GM18520 (cell line): Measurements from ENCODE around the gene TAC4.
"Not testable (repeated sequence)": the region's sequence is repeated elsewhere in the genome, so short reads cannot be mapped to it uniquely, and the experiment has no call there.

Experiments used
- ATAC-seq: cut with Tn5 transposase; IDR thresholded peaks from one replicate; pipeline ENCODE4 v1.9.1; 2021; ENCODE audit not compliant: unreplicated experiment

The TAC4 gene

DNA sequence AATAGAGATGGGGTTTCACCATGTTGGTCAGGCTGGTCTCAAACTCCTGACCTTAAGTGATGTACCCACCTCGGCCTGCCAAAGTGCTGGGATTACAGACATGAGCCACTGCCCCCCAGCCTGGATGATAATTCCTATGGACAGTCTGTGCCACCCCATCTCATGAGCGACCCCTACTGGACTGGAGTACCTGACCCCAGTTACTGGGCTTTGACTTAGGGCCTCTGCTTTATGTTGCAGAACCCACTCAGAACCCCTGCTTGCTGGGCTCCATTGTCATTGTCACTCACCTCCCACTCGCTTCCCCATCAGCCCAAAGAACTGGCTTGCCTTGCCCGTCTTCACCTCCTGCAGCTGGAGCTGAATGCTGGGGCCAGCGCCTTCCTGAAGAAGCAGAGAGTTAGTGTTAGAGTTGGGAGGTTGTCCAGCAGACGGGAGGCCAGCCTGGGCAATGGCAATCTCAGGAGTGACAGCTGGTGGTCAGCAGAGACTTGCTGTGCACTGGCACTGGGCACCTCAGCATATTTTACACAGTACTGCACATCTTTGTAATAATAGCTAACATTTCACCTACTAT lies 4.0 kb downstream of the TAC4 start:
- no peak for ATAC-seq

GRCh38 chr17:49842846-49843245 lies 5.0 kb downstream of the TAC4 start:
- ATAC-seq = no peak

- ATAC-seq = no peak
Measured at GRCh38 chr17:49842371-49842770, 5.5 kb downstream of the TAC4 start.

DNA sequence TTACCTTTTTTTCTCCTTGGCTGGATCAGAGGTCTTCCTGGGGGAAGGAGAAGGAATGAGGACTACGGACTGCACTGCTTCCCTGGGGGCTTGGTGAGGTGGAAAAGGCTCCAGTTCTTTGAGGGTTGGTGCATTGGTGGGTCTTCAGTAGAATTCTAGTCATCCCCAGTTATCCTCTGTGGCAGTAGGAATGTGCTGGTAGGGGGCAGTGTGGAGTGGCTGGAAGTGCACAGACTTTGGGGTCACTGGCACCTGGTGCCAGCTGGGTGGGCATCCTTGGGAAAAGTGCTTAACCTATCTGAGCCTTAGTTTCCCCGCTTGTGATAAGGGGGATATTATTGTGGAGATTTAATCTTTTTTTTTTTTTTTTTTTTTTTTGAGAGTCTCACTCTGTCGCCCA lies 6.3 kb downstream of the TAC4 start:
- no peak for ATAC-seq

- no peak for ATAC-seq
Measured at GRCh38 chr17:49839455-49839854, 8.4 kb downstream of the TAC4 start.

DNA sequence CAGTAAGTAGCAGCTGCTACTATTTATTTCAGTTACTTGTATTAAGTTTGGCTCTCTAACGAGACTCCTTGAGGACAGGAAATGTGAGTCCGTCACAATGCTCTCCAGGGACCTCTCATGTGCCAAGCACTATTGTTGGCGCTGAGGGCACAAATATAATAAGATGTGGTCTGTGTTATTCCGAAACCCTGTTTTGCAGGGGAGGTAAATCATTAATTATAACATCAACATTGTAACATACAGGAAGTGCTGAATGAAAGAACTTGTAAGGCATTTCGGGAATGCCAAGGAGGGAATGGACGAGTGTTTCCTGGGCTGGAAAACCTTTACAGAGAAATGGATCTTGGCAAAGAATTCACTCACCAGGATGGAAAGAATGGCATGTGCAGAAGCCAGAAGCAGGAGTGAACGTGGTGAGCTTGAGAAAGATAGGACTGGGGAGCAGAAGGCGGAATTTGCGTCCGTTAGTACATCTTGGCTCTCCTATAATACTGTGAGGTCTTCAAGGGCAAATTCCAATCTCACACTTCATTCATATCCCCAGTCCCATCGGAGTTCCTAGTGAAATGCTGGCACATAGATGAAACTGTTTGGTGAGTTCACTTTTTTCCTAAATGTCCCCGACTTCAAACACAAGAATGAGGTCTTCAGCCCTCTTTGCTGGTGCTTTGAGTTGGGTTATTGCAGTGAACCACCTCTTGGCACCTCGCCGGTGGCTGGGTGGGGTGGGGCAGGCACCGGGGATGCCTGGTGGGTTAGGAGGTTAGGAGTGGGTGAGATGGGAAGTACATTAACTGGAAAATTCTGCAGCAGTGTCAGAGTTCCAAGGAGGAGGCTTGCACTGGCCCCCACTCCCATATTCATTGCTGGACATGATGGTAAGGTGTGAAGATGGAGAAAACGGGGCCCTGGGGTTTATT lies 11.5 kb downstream of the TAC4 start:
- ATAC-seq = no peak

DNA sequence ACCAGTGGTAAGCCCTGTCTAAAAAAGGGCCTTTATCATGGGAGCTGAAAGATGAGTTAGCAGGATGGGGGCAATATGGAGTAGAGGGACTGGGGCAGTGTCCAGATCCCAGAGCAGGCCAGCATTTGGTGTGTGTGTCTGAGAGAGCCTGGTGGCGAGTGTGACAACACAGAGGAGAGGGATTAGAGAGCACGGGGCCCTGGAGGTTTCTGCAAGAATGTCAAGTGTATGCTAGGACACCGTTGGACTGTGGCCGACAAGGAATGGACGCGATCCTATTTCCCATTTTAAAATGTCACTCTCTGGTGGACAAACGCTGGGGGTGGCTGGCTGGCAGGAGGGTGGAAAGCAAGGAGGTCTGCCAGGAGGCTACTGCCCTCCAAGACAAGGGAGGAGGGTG lies 12.4 kb downstream of the TAC4 start:
- no peak for ATAC-seq

- no peak for ATAC-seq
Measured at GRCh38 chr17:49834118-49834743, 13.6 kb downstream of the TAC4 start.

DNA sequence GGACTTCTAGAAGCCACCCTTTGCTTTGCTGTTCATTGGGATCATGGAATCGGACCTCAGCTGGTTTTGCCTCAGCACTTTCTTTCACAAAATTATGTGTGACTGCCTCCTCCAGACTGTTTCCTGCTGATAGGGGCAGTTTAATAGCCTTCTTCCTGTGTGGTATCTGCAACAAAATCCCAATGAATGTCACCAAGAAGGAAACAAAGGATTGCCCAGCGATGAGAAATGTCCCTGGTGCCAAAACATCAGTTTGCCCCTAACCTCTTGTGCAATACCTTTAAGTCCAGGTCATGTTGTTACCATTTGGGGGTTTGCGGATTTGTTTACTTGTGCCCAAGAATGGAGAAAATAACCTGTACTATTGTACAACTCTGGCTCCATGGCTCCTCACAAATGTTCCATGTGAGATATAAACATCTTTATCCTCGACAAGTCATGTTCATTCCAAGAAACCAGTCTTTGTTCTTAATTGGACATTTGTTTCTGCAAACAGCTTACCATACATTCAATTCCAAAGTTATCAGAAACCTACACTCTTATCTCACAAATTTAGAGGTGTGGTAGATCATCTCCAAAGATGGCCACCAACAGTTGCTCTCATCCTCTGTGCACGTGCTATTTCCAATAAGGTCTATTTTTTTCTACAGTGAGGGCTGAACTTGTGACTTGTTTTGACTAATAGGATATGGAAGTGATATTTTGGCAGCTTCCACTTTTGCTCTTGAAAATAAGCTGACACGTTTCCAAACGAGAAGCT lies 14.8 kb downstream of the TAC4 start:
- ATAC-seq = no peak

DNA sequence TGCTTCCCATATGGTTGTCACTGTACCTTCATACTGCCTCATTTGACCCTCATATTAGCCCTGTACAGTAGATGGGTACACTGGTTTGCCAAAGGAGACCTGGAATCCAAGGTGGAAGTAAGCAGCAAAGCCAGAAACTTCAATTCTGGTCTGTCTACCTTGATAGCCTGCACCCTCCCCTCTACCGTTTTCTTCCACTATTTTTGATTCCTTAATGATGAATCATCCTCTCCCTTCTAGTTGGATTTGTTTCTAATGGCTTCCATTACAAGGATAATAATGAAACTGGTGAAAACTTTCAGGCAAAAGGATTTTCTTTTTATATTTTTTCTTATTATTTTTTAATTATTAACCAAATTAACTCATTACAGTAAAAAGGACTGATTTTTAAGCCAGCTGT lies 17.3 kb downstream of the TAC4 start:
- ATAC-seq = no peak

DNA sequence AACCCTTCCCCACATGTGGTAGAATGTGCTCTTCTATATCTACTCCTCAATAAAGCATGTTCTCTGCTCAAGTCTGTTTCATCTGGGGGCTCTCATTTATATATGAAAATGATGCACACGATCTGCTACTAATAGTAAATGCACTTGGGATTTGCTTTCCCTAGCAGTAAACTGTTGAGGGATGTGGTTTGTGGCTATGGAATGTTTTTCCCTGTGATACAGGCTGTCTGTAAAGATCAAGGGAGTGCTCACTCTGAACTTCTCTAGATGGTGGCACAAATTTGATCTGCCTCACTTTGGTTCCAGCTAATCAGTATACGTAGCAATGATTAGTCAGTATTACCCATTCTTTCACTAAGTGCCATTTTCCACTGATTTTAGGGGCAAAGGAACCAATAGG lies 18.8 kb downstream of the TAC4 start:
- ATAC-seq = no peak

GRCh38 chr17:49828325-49828724 lies 19.5 kb downstream of the TAC4 start:
- not testable (repeated sequence) for ATAC-seq

GRCh38 chr17:49825645-49826044 lies 22.2 kb downstream of the TAC4 start:
- ATAC-seq = no peak

DNA sequence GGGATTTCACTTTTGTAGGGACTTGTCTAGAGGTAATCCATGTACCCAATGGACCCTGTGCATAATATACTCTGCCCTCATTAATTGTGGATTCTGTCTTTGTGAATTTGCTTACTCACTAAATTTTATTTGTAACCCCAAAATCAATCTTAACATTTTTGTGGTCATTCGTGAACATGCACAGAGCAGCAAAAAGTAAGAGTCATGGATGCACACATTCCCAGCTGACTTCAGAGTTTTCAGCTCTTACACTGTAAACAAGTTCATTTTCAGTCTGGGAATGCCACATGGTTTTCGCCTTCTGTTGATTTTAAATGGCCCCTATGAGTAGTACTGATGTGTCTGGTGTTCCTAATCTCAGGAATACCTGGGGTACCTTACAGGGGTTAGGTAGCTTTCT lies 24.3 kb downstream of the TAC4 start:
- ATAC-seq = no peak

DNA sequence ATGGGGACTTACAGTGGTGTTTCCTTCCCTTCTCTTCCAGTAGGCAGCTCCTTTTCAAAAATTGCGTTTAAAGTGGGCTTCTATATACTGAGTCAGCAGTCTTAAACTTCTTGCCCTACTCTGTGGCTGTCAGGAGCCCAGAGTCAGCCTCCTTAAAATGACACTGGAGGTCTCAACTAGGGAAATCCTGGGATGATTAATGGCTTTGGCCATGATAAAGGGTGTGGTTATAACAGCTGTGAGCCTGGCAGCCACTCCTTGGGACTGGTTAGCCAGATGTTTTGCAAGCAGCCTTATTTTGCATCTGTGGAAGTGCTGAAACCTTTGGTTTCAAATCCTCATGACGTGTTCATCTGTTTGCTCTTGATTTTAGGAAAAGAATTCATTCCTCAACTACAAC lies 25.0 kb downstream of the TAC4 start:
- ATAC-seq = no peak

DNA sequence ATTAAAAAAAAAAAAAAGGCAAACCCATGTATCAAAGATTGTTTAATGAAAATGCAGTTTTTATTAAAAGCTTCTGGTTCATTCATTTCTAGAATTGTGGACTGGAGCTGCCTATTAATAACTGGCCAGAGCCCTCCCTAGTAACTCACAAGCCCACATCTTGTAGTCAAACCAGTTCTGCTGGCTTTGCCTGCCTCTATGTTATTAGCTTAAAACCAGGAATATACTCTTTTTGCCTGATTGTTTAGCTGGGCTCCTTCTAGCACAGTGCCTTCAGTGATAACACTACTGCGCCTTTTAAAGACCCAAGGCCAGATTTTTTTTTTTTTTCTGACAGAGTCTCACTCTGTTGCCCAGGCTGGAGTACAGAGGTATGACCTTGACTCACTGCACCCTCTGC lies 26.0 kb downstream of the TAC4 start:
- ATAC-seq = no peak

DNA sequence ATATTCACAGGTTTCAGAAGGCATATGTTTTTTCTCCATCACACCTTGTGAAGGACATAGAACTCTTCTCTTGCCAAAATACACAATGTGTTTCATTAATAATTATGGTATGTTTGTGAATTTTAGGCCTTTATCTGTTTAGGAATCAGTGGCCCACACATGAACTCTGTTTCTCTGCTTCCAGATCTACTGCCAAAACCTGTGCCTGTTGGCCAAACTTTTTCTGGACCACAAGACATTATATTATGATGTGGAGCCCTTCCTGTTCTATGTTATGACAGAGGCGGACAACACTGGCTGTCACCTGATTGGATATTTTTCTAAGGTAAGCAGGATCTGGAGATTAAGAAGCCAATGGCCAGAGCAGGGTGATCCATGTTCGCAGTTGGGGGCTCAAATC lies 26.4 kb downstream of the TAC4 start:
- no peak for ATAC-seq

GRCh38 chr17:49820773-49821172 lies 27.1 kb downstream of the TAC4 start:
- ATAC-seq = no peak

DNA sequence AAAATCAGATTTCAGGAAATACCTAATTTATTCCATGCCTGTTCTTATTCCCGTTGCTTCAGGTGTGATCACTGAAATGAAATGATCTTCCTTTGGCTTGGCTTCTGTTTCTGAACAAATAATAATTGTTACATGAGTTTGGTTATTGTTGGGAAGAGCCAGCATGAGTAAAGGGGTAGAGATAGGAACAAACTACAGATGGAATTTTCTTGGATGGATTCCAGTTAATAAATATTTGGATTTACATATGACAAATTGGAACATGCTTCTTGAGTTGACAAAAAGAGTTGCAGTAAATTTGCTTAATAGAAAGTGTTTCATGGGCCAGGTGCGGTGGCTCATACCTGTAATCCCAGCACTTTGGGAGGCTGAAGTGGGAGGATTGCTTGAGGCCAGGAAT lies 28.2 kb downstream of the TAC4 start:
- no peak for ATAC-seq

- no peak for ATAC-seq
Measured at GRCh38 chr17:49819138-49819537, 28.7 kb downstream of the TAC4 start.

DNA sequence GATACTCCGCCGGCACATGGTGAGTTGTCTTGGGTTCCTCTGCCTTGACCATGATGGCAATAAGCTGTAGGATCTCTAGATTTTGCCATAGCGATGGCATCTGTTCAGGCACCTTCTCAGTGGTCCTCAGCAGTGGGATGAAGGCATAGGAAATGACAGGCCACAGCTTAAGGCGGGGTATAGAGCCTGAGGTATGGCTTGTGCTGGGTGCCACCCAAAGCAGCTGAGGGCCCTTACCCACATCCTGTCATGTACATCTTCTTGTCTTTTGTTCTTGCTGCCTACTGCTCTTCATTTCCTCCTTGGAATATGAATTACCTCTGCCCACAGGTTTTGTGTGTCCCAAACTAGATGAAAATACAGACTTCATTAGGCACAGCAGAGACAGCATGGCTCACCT lies 29.9 kb downstream of the TAC4 start:
- ATAC-seq = no peak
